Epithelial cell of prostate (primary cell): ENCODE results near the gene DPYD.

ENCODE experiments used
- DNase-seq: peaks from one replicate; pipeline ENCODE4 v3.0.0-alpha.2; 2011; ENCODE audit warnings: low read depth, low spot score
- H3K27ac ChIP-seq: fragments of 450-650 bp; 2 replicates; pipeline ENCODE4 v1.5.1; 2017; ENCODE audit warnings: mild to moderate bottlenecking

Gene DPYD

DNA sequence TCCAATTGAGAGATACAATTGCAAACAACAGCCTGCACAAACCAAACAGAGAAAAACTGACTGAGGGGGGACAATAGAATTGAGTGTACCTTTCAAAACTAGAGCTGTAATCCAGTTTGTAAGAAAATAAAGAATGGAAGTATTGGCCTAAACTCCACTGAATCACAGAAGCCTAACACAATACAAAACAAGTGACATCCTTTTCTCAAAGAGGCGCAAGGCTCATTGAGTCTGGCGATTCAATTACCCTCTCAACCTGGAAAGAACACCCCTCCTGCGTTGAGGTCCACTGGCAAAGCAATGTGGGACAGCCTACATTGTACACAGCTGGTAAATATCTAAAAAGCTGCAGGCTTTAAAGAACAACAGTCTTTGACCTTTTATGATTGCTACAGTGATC is 182.6 kb downstream of the DPYD start:
- H3K27ac ChIP-seq = no peak overlapping the region
- no peak for DNase-seq

DNA sequence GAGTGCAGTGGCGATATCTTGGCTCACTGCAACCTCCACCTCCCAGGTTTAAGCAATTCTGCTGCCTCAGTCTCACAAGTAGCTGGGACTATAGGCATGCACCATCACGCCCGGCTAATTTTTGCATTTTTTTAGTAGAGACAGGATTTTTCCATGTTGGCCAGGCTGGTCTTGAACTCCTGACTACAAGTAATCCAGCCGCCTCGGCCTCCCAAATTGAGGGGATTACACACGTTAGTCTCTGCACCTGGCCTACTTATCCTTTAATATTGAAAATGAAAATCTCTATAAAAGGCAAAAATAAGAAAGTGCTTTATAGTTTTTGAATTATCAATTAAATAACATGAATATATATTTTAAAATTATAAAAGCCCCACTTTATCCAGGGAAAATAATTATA is 190.6 kb downstream of the DPYD start:
- H3K27ac ChIP-seq = no peak overlapping the region
- DNase-seq = no peak

DNA sequence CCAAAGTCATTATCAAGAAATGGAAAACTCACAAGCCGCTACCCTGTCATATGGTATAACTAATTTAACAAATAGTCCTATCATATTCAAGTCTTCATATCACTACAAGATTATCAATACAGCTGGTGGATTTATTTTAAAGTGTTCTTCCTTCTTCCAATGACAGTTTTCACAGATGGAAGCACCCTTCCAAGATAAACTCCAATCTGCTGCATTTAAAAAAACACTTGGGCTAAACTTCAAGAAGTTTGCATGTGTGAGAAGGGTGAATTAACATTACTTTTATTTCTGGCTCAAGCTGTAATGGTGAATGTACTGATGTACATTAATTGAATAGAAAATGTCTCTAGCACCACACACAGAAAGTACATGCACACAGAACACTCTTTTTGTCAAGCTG is 192.4 kb downstream of the DPYD start:
- DNase-seq = no peak
- no peak overlapping the region for H3K27ac ChIP-seq

DNA sequence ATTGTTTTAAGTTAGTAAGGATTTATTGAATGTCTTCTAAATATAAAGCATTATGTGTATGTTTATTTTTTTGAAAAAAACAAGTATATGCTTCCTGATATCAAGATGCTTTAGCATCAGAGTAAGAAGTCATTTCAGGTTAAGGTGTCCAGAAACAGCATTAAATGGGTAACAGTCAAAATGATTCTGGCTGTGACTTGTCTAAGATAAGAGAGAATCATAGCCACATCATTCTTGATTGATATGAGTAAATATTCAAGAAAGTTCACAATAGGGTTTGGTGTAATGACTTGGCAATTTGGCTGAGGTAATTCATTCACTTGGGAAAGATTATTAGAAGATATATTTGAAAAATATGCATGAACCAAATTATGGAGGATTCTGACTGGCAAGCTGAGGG is 193.8 kb downstream of the DPYD start:
- DNase-seq = no peak
- H3K27ac ChIP-seq = no peak overlapping the region

DNA sequence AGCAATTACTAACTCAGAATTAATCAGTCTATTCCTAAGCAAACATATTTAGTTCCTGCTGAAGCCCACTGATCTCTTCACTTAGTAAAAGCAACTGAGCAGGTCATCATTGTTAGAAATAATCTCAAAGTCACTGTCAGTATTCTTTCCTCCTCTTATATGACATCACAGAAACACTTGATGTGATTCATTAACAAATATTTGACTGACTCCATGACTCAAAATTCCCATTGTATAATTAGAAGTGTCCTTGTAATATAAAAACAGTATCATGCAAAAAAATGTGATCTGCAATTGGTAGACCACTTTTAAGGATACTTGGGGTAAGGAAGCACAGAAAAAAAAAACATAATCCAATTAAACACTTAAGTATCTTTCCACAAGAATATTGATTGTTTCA is 194.4 kb downstream of the DPYD start:
- no peak for DNase-seq

DNA sequence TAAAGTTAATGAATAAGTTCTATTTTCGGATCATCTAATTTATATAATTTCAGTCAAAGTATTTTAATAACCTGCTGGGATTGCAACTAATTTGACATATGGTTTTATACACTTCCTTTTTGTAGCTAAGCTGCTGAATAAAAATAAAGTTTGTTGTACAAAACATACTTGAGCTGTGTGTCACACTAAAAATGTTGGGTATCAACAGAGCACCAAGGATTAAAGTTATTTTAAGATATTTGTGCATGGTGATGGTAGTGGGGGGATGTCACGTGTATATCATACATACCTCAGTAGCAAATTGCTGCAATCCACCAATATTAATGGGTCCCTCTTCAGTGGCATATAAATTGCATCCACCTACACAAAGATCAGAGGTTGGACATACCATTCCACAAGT is 199.6 kb downstream of the DPYD start:
- no peak overlapping the region for H3K27ac ChIP-seq
- no peak for DNase-seq

More for the DNA sequence above, 194.4 kb downstream of the DPYD start:
- no peak overlapping the region for H3K27ac ChIP-seq

DNA sequence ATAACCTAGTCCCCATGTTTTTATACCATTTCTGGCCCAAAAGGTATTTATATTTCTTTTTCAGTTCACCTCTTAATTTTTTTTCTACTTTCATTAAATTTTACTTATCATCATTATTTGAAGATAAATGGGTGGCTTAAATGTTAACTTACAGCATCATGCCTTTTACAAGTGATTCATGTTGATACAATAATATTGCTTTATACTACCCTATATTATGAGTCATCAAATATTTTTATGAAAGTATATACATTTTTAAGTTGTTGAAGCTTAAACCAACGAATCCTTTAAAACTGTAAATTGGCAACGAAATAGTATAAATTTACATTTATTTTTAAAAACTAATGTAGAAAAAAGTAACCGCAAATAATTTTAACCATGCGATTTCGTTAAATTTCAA is 207.9 kb downstream of the DPYD start:
- H3K27ac ChIP-seq = no peak overlapping the region
- no peak for DNase-seq

DNA sequence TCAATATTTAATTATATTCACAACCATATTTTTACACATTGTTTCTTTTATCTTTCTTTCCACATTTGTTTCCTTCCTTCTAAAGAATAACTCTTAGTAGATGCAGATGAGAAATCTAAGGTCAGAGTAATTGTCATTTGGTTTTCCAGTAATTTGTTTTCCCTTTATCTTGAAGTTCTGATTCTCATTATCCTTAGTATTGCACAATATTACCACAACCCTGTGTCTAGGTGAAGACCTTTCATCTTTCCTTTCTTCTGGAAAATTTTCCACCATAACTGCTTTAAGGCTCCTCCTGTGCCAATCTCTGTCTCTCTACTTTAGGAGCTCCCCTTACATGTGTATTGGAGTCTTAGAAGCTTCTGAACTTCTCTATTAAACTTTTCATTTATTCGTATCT is 209.0 kb downstream of the DPYD start:
- DNase-seq = no peak
- no peak overlapping the region for H3K27ac ChIP-seq

DNA sequence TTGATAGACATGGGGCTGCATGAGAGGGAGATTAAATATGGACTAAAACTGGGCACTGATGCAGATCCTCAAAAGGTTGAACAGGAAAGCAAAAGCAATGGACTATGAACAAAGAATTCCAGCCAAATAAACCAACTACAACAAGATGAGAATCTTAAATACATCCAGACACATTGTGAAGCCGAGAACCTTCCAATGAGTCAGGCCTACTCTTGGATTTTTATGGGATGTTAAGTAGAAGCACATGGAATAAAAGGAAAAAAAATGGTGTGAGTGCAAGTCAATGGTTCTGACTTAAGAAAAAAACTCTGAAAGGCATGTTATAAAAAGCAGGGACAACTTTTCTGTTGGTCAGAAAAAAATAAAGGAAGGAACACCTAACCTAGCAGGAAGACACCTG is 227.2 kb downstream of the DPYD start:
- no peak overlapping the region for H3K27ac ChIP-seq
- DNase-seq = no peak

DNA sequence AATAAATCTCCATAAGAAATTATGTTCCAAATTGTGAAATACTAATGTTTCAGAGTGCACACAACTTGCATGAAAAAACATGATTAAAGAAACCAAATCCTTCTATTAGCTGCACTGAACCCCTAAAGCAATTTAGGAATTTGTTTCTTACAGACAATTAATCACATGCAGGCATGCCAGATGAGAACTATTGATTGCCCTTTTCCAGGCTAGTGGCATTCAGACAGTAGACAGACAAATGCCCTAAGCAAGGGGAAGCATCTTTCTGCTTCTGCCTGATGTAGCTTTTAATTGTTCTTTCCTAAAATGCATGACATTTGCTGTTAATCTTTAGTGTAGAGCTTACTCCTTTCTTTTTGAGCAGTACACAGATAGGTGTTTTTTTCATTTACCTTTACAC is 229.5 kb downstream of the DPYD start:
- H3K27ac ChIP-seq = no peak overlapping the region
- DNase-seq = no peak

DNA sequence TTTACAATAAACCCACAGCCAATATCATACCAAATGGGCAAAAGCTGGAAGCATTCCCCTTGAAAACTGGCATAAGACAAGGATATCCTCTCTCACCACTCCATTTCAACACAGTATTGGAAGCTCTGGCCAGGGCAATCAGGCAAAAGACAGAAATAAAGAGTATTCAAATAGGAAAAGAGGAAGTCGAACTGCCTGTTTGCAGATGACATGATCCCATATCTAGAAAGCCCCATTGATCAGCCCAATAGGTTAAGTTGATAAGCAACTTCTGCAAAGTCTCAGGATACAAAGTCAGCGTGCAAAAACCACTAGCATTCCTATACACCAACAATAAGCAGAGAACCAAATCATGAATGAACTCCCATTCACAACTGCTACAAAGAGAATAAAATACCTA is 235.5 kb downstream of the DPYD start:
- H3K27ac ChIP-seq = no peak overlapping the region
- no peak for DNase-seq

DNA sequence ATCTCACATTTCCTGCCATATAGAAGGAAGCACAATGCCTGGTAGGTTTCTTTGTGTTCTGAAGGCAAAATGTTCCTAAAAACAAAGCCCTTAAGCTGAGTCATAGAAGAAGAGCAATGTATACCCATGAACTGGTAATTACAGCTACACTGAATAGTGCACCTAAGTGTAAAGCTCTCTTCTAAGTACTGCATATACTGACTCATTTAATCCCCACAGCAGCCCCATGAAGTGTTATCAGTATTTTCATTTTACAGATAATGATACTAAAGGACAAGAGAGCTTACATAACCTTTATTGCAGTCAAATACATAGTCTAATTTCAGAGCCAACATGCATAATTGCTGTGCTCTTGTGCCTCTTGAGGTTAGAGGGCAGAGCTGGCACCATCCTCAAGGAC is 239.9 kb downstream of the DPYD start:
- no peak for DNase-seq
- H3K27ac ChIP-seq = no peak overlapping the region

DNA sequence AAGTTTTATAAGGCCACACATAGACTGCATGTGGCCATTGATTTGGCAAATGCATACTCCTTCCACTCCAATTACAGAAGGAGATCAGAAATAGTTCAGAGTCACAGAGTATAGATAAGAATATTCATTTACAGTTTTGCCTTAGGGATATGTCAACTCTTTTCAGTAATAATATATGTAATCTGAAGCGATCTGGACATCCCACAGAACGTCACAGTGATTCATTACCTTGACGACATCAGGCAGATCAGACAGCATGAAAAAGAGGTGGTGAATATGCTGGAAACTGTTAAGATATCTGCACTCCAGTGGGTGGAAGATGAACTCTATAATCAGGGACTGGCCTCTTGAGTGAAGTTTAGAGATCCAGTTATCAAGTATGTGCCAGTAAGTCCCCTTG is 240.4 kb downstream of the DPYD start:
- DNase-seq = no peak
- H3K27ac ChIP-seq = no peak overlapping the region

DNA sequence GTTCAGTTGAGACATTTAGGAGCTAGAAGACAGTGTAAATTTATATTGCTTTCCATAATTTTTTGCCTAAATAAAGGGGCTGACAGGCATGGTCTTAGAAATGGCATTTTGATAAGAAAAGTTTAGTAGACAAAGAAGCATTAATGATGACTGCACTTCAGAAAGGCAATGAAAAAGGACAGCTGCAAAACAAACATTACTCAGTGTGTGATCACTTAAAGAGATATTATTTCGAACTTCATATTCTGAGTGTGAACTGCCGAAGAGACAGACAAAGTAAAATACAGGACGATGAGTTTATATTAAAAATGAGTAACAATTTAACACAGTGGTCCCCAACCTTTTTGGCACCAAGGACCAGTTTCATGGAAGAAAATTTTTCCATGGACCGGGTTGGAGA is 243.1 kb downstream of the DPYD start:
- no peak overlapping the region for H3K27ac ChIP-seq
- no peak for DNase-seq

DNA sequence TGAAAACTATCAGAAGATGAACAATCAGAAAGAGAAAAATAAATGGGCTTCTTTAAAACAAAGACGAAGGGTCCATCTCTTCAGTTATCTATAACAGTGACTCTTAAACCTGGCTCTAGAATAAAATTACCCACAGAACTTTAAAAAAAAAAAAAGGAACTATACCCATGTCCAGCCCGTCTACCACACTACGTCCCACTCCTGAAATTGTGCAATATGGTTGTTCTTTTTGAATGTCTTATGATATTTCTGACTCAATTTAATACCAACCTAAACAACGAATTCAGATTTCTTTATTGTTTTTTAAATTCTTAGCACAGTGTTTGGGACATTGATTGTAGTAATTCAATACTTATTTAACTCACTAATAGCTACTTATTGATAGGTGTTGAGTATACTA is 246.3 kb downstream of the DPYD start:
- H3K27ac ChIP-seq = no peak overlapping the region
- DNase-seq = no peak

DNA sequence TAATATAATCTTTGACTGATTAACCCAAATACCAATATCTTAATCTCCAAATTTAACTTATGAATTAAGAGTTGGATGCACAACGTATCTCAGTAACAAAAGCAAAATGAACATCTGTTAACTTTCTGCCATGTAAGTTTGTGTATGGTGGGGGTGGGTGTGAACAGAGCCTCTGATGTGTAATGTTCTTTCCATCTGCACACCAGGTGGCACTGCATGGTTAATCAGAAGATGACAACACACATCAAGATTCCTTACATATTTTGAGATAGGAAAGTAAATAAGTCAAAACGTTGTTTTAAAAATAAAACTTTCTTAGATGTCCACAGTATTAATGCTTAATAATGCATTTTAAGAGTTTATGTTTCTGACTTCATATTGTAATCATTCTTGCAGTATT is 251.9 kb downstream of the DPYD start:
- no peak for DNase-seq
- no peak overlapping the region for H3K27ac ChIP-seq

DNA sequence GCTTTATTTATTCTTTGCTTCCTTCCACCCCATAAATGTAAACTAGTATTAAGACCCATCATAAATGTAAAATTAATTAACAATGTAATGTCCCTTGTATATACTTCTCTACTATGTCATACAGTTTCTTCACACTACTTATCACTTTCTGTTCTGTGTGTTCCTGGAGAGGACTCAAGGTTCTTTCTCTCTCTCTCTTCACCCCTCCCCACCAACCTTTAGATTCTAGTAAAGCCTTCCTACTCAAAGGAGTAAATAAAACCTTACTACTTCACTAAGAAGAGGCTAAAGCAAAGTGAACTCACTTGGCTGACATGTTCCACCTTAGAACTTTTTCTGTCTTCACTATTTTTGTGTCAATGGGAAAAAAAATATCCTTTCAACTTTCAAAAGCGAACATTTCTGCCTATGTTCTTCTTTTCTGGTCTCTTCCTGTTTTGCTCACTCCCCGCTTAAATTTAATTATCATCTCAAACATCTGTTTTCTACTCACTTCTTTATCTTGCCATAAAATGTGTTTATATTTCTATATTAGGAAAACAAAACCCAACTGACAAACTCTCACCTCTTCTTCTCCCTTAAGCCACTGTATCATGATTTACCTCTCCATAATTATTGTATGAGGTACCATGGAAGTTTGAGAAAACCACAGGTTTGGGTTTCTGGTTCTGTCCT is 260.3 kb downstream of the DPYD start:
- no peak overlapping the region for H3K27ac ChIP-seq
- no peak for DNase-seq

DNA sequence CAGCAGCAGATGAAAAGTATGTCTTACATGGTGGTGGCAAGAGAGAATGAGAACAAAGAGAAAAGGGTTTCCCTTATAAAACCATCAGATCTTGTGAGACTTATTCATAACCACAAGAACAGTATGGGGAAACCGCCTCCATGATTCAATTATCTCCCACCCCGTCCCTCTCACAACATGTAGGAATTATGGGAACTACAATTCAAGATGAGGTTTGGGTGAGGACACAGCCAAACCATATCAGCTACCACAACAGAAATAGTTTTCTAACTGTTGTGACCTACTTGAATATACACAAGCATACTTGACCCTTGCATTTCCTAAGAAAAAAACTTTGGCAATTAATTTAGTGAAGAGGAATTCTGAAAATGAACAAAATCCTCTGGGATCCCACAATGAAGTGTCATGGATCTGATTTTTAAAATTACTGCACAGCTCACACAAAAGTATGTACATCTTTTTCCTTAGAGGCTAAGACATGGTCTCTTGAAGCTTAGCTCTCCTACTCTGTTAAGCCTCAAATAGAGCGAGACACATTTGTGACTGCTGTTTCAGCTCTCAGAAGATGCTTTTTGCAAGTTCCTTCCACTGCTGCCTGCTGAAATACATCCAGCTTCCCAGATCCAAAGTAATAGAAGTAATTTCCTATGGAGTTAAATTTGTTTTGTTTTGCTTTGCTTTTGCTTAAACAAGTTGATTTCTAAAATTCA is 265.8 kb downstream of the DPYD start:
- DNase-seq = no peak

DNA sequence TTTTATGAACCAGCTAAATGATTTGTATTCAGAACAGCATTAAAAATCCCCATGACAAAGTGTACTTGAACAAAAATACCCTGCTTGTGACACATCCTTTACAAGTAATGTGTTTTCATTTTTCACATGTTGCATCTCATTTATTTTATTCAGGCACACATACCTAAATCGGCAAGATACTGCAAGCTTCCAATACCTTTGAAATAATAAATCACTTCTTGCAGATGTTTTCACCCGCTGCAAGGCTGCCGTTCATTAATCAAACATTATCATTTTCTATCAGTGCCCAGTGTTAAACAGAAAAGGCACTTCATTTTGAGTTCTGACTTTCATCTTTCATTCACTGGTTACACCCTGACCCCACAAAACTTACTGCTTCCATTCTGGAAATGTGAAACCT is 269.6 kb downstream of the DPYD start:
- H3K27ac ChIP-seq = no peak overlapping the region
- no peak for DNase-seq

More for the DNA sequence above, 265.8 kb downstream of the DPYD start:
- no peak overlapping the region for H3K27ac ChIP-seq

DNA sequence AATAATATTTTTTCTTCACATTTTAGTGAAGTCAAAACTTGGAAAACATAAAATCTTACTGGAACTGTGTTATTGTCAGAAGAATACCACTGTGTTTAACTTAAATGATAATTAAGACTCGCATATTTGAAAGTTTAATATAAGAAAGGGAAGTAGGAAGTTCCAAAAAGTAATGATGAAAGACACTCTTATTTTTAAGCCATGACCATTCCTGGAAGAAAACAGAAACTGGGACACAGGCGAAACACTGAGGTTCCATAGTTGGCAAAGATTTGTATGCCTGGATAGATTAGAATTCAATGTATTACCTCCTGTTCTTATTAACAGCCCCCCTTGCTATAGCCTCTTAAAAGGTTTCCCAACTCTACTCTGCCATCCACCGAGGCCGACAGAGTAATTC is 271.2 kb downstream of the DPYD start:
- DNase-seq = no peak
- no peak overlapping the region for H3K27ac ChIP-seq

DNA sequence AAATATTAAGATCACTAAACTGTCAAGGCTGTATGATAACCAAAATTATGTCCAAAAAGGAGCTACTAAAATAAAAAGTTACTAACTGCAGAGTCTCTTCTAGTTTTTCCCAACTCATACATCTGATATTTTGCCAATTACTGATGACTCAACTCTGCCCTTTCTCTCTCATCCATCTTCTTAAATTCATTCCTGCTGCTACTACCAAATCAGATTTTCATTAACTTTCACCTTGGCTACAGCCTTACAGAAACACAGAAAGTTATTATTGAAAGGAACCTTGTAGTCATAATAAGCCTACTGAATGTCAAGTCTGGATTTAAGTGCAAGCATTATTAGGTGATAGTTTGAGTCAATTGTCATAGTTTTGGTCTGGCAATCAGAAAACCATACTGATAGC is 273.1 kb downstream of the DPYD start:
- H3K27ac ChIP-seq = no peak overlapping the region
- DNase-seq = no peak

DNA sequence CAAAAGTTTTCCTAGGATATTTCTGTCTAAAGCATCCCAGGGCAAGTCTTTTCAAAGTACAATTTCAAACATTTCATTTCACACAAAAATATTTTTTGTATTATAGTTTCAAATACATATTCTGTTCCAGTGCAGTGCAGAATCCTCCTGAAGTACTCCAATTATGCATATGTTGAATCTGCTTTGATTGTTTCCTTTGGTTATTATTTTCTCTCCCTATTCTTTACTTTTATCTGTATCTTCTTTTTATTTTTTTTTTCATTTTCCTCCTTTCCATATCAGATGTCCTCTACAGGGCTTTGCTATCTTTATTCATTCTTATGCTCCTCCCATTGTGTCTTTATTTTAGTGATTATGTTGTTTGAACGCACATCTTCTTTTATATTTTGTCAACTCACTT is 274.8 kb downstream of the DPYD start:
- H3K27ac ChIP-seq = no peak overlapping the region
- no peak for DNase-seq
